Spinal cord (tissue), 10 donors: ENCODE data around the gene NRF1. TPM values are rescaled to one million over a fixed set of nuclear protein-coding genes. Genes with fewer than 3 reads are reported as not detected.
"Not testable (repeated sequence)": the region's sequence is repeated elsewhere in the genome, so short reads cannot be mapped to it uniquely, and the experiment has no call there.

Experiments
- DNase-seq, 6 donors: peaks; one replicate each; pipeline versions ENCODE4 v3.0.0 to v3.0.0-alpha.2; 2013 to 2015; ENCODE audit warnings: low spot score in 6 of 6, low read depth in 4 of 6
- H3K27ac ChIP-seq: one replicate; pipeline ENCODE4 v1.5.1; 2013; ENCODE audit warnings: low read depth, low read length, control low read depth
- H3K27me3 ChIP-seq: one replicate; pipeline ENCODE4 v1.6.1; 2013; ENCODE audit warnings: low read length; ENCODE audit not compliant: control insufficient read depth, insufficient read depth
- H3K36me3 ChIP-seq: one replicate; pipeline ENCODE4 v1.6.1; 2013; ENCODE audit warnings: low read length; ENCODE audit not compliant: control insufficient read depth, insufficient read depth
- H3K4me1 ChIP-seq: one replicate; pipeline ENCODE4 v1.6.1; 2013; ENCODE audit warnings: low read length; ENCODE audit not compliant: control insufficient read depth, insufficient read depth
- H3K4me3 ChIP-seq: one replicate; pipeline ENCODE4 v1.5.1; 2013; ENCODE audit warnings: low read depth, low read length, control low read depth
- H3K9me3 ChIP-seq: one replicate; pipeline ENCODE4 v1.6.1; 2013; ENCODE audit warnings: low read length; ENCODE audit not compliant: control insufficient read depth, insufficient read depth
- WGBS: methylation state at CpG from one replicate; pipeline ENCODE4 v1.1.5; 2013; ENCODE audit warnings: missing lambda C conversion rate; ENCODE audit not compliant: insufficient coverage; 5-methylcytosine and 5-hydroxymethylcytosine counted together
- long read RNA-seq, 4 donors: transcript quantifications; one replicate each; lab custom pipeline, GENCODE V29; 2026
- polyA plus RNA-seq, 2 donors: library from polyadenylated mRNA; unstranded; fragments of 120-200 nt; gene quantifications; one replicate each; pipeline ENCODE4 v1.2.1, GENCODE V29; 2013; ENCODE audit not compliant: insufficient read length in 2 of 2
- total RNA-seq, 2 donors: library from RNA; depleted of rRNA in 1 of 2; stranded (reverse); fragments of 120-200 nt in 1 of 2; fragments of >200 nt in 1 of 2; gene quantifications; one replicate each; pipeline versions ENCODE4 v1.2.3 to v1.2.4, GENCODE V29; 2013 to 2014
- donor health status: healthy.

Gene NRF1
- total RNA-seq (10 to 100 TPM; 19.9 to 25.3 TPM), polyA plus RNA-seq (10 to 100 TPM; 20.3 to 30.0 TPM)
- long read RNA-seq, donor 1, partial matches to known transcripts = 0 of 3 reads
- long read RNA-seq, donor 1, other reads (novel, unspliced or antisense) = 0 of 3 reads
- long read RNA-seq, donor 2, partial matches to known transcripts = 0 of 1 reads
- long read RNA-seq, donor 2, other reads (novel, unspliced or antisense) = 0 of 1 reads
- long read RNA-seq, donor 3 = 0 reads
- long read RNA-seq, donor 4, partial matches to known transcripts = 0 of 3 reads
- long read RNA-seq, donor 4, other reads (novel, unspliced or antisense) = 0 of 3 reads

- peak within 1 kb of the TSS; percentile 96 for H3K27ac ChIP-seq
- H3K4me1 ChIP-seq = peaks cover 20% of the 10 kb centered on the region
- no peaks in the 10 kb centered on the region for H3K9me3 ChIP-seq
- no peaks in the 10 kb centered on the region for H3K27me3 ChIP-seq
- H3K36me3 ChIP-seq = no peaks in the 10 kb centered on the region
- under 1% methylated on average over 98 of the region's 98 CpGs for WGBS
- peak in 5 of 6 donors; percentile 81 to 98 (median 91) for DNase-seq
- H3K4me3 ChIP-seq = peak within 1 kb of the TSS; percentile 89
These were observed at the start of gene NRF1 for GRCh38 chr7:129611246-129612111. NRF1 (plus strand) TSS chr7:129611720; CDS start chr7:129657352, 45,632 bp downstream.

GRCh38 chr7:129566323-129566722, 45.2 kb upstream of the NRF1 start:
- not testable (repeated sequence) for DNase-seq
- WGBS = no CpG with 5 or more reads among the region's 2 CpGs

GRCh38 chr7:129567377-129567776, 44.1 kb upstream of the NRF1 start:
- no peak for DNase-seq
- H3K27me3 ChIP-seq = no peaks in the 10 kb centered on the region
- H3K36me3 ChIP-seq = no peaks in the 10 kb centered on the region
- H3K27ac ChIP-seq = no peak overlapping the region
- no peaks in the 10 kb centered on the region for H3K4me1 ChIP-seq
- no peaks in the 10 kb centered on the region for H3K9me3 ChIP-seq
- no peak overlapping the region for H3K4me3 ChIP-seq
- WGBS = 94% methylated on average over 3 of the region's 3 CpGs

More at GRCh38 chr7:129566323-129566722, 45.2 kb upstream of the NRF1 start:
- not testable (repeated sequence) for H3K4me3 ChIP-seq, H3K27me3 ChIP-seq, H3K9me3 ChIP-seq, H3K27ac ChIP-seq, H3K4me1 ChIP-seq, H3K36me3 ChIP-seq

GRCh38 chr7:129568240-129568639, 43.3 kb upstream of the NRF1 start:
- Histone ChIP-seq H3K27me3 (no peaks in the 10 kb centered on the region), H3K36me3 (no peaks in the 10 kb centered on the region), H3K27ac (no peak overlapping the region), H3K4me1 (no peaks in the 10 kb centered on the region), H3K9me3 (no peaks in the 10 kb centered on the region), H3K4me3 (no peak overlapping the region)
- DNase-seq = no peak
- no CpG with 5 or more reads among the region's 1 CpG for WGBS

- Histone ChIP-seq H3K4me3 (no peak overlapping the region), H3K9me3 (no peaks in the 10 kb centered on the region), H3K27me3 (no peaks in the 10 kb centered on the region), H3K4me1 (no peaks in the 10 kb centered on the region), H3K27ac (no peak overlapping the region), H3K36me3 (no peaks in the 10 kb centered on the region)
- 89% methylated on average over 3 of the region's 4 CpGs for WGBS
- no peak for DNase-seq
These were observed 42.2 kb upstream of the NRF1 start for GRCh38 chr7:129569326-129569725.

- H3K27me3 ChIP-seq = no peaks in the 10 kb centered on the region
- no peak overlapping the region for H3K27ac ChIP-seq
- no peak for DNase-seq
- no peaks in the 10 kb centered on the region for H3K36me3 ChIP-seq
- no peaks in the 10 kb centered on the region for H3K4me1 ChIP-seq
- WGBS = 100% methylated on average over 1 of the region's 2 CpGs
- no peaks in the 10 kb centered on the region for H3K9me3 ChIP-seq
- no peak overlapping the region for H3K4me3 ChIP-seq
These were observed 41.7 kb upstream of the NRF1 start for GRCh38 chr7:129569811-129570215.

- Histone ChIP-seq H3K4me1 (no peaks in the 10 kb centered on the region), H3K27me3 (no peaks in the 10 kb centered on the region), H3K4me3 (no peak overlapping the region), H3K36me3 (no peaks in the 10 kb centered on the region), H3K27ac (no peak overlapping the region), H3K9me3 (no peaks in the 10 kb centered on the region)
- DNase-seq = no peak
- 94% methylated on average over 5 of the region's 5 CpGs for WGBS
These were observed 40.3 kb upstream of the NRF1 start for GRCh38 chr7:129571201-129571600.

- H3K36me3 ChIP-seq = no peaks in the 10 kb centered on the region
- no peak for DNase-seq
- H3K27ac ChIP-seq = no peak overlapping the region
- H3K4me3 ChIP-seq = no peak overlapping the region
- H3K27me3 ChIP-seq = no peaks in the 10 kb centered on the region
- H3K9me3 ChIP-seq = no peaks in the 10 kb centered on the region
- H3K4me1 ChIP-seq = no peaks in the 10 kb centered on the region
- WGBS = no CpG with 5 or more reads among the region's 5 CpGs
These were observed 39.3 kb upstream of the NRF1 start for GRCh38 chr7:129572205-129572604.

GRCh38 chr7:129574487-129574886, 37.0 kb upstream of the NRF1 start:
- Histone ChIP-seq H3K36me3 (no peaks in the 10 kb centered on the region), H3K27ac (no peak overlapping the region), H3K4me1 (no peaks in the 10 kb centered on the region), H3K27me3 (no peaks in the 10 kb centered on the region), H3K9me3 (peaks cover 8% of the 10 kb centered on the region), H3K4me3 (no peak overlapping the region)
- WGBS = 66% methylated on average over 3 of the region's 3 CpGs
- DNase-seq = no peak
